Measurements from ENCODE around the gene TMEM126A.
"Not testable (repeated sequence)": the region's sequence is repeated elsewhere in the genome, so short reads cannot be mapped to it uniquely, and the experiment has no call there.

The TMEM126A gene
- total RNA-seq, result 13.5 to 15.3 reads per million in 2 donors

GRCh38 chr11:85647604-85648299, at the start of gene TMEM126A:
TSS of gene TMEM126A (plus strand) at chr11:85647967. CDS start at chr11:85650256, 2,289 bp downstream.
- peak; percentile 82 for DNase-seq

GRCh38 chr11:85599083-85599482, 48.7 kb upstream of the TMEM126A start:
- no peak for DNase-seq

DNA sequence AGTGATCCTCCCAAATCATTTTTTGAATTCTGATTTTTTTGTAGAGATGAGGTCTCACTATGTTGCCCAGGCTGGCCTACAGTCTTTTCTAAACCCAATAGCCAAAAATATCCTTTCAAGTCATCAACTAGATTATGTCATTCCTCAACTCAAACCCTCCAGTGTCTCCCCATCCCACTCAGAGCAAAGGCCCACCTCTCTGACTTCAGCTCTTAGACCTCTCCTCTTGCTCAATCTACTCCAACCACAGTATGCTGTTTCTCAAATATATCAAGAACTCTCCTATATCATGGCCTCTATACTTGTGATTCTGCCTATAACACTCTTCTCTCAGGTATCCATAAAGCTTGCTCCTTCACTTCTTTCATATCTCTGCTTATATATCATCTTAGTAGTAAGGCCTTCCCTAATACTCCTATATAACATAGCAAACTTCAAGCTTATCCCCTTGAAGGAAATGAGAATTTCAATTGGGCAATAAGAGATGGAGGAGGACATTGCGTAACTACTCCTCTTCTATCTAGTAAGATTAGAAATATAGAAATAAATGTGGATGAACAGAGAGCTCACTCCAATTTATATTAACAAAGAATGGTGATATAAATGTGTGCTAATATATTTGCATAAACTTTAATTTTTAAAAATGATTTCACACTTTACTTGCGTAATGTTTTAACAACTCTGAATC, 45.1 kb upstream of the TMEM126A start:
- no peak for DNase-seq

DNA sequence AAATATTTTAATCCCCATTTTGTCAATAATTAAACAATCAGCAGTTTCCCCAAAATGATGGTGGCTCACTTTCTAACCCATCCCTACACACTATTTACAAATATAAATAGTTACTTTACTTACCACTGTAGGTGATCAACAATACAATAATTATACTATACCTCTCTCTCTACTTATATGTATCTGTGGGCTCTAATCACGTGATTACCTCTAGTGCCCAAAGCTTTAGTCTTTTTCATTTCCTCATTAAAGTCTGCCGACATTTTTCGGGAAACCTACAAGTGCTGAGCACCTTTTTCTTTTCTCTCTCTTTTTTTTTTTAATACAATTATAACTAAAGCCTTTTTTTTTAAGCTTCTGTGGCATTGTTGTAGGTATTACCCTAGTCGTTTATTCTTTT, 44.5 kb upstream of the TMEM126A start:
- no peak for DNase-seq

GRCh38 chr11:85606237-85606636, 41.5 kb upstream of the TMEM126A start:
- not testable (repeated sequence) for DNase-seq

GRCh38 chr11:85608621-85609020, 39.1 kb upstream of the TMEM126A start:
- not testable (repeated sequence) for DNase-seq

GRCh38 chr11:85609286-85609685, 38.5 kb upstream of the TMEM126A start:
- not testable (repeated sequence) for DNase-seq

- DNase-seq, result not testable (repeated sequence)
Measured at GRCh38 chr11:85611643-85612042, 36.1 kb upstream of the TMEM126A start.

DNA sequence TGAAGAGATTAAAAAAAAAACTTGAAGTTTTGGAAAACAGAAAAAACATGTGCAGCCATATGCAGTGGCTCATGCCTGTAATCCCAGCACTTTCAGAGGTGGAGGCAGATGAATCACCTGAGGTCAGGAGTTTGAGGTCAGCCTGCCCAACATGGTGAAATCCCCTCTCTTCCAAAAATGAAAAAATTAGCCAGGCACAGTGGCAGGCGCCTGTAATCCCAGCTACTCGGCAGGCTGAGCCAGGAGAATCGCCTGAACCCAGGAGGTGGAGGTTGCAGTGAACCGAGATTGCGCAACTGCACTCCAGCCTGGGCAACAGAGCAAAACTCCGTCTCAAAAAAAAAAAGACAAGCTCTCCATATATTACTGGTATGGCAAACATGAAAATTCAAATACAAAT, 28.3 kb upstream of the TMEM126A start:
- no peak for DNase-seq

- DNase-seq, result no peak
Measured at GRCh38 chr11:85620256-85620655, 27.5 kb upstream of the TMEM126A start.

GRCh38 chr11:85626496-85626895, 21.3 kb upstream of the TMEM126A start:
- no peak for DNase-seq

- DNase-seq, result no peak
Measured at GRCh38 chr11:85627332-85627997, 20.3 kb upstream of the TMEM126A start, which contains the start of gene DLG2. TSS of gene DLG2 (minus strand) at chr11:85627344.

- DNase-seq, result peak; percentile 83
Measured at GRCh38 chr11:85627998-85628770, 19.6 kb upstream of the TMEM126A start, which contains the start of gene TMEM126B. TSS of gene TMEM126B (plus strand) at chr11:85628593. CDS start at chr11:85628608, 15 bp downstream.

GRCh38 chr11:85628771-85629341, 18.9 kb upstream of the TMEM126A start:
- no peak for DNase-seq

- DNase-seq, result no peak
Measured at GRCh38 chr11:85634747-85635146, 13.0 kb upstream of the TMEM126A start.

GRCh38 chr11:85643191-85643614, 4.6 kb upstream of the TMEM126A start:
- no peak for DNase-seq

DNA sequence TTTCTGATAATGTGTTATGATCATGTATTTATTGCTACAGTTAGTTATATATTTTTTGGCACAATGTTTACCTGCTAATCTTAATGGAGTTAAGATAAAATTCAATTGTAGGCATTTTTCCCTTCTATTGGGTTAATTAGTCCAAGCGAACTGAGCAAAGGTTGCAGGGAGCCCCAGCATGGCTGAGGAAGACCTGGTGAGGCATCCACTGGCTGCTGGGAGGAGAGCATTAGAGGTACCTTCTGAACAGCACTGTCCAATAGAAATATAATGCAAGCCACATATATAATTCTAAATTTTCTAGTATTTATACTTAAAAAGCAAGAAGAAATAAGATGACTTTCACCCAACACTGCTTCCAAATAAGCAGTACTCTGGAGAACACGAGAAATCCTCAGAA, 689 bp upstream of the TMEM126A start:
- no peak for DNase-seq

GRCh38 chr11:85651118-85651517, 3.4 kb downstream of the TMEM126A start:
- DNase-seq, result no peak

DNA sequence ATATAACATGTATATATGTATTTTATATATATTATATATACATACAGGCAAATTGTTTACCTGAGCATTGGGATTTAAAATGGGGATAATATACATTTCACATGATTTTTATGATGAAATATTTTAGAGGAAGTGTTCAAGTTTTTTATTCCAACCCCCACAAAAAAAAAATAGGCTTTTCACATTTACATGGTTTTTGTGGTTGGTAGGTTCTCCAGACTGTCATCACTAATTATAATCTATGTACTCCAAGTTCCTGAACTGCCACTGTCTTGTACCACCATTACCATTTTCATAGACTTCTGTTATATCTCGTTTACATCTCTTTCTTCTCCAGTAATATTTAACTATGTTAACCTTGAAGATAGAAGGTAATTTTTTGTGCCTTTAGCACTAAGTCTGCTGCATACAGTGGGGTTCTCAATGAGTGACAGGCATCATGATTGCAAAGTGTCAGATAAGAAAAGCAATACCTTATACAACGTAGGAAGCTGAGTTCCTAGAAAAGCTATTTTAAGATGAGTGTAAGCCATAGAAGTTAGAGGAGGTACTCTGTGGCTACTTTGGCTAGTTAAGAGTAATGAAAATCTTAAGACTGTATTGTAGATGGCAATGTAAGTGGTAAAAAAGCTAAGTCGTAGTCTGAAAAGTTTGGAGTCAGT, 5.2 kb downstream of the TMEM126A start:
- DNase-seq, result no peak

DNA sequence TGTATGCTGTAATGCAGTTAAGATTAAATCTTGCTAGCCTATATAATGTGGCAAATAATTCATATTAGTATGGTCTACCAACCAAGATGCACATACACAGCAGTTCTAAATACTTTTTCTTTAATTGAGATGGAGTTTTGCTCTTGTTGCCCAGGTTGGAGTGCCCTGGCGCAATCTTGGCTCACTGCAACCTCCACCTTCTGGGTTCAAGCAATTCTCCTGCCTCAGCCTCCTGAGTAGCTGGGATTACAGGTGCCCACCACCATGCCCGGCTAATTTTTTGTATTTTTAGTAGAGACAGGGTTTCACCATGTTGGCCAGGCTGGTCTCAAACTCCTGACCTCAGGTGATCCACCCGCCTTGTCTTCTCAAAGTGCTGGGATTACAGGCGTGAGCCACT, 6.6 kb downstream of the TMEM126A start:
- DNase-seq, result not testable (repeated sequence)

- no peak for DNase-seq
Measured at GRCh38 chr11:85656777-85657176, 9.0 kb downstream of the TMEM126A start.

- DNase-seq, result no peak
Measured at GRCh38 chr11:85658180-85658579, 10.4 kb downstream of the TMEM126A start.
